Ovary (tissue), 9 donors: ENCODE results near the gene LRRC8E. TPM values are rescaled to one million over a fixed set of nuclear protein-coding genes. Genes with fewer than 3 reads are reported as not detected.

ENCODE experiments used
- DNase-seq, 5 donors: peaks; one replicate each; pipeline ENCODE4 v3.0.0-alpha.2; 2019 to 2020
- H3K27ac ChIP-seq, 2 donors: fragments of 200-600 bp; one replicate each; pipeline versions ENCODE4 v1.5.1 to v1.8.0; 2019 to 2022
- H3K27me3 ChIP-seq: fragments of 200-600 bp; one replicate; pipeline ENCODE4 v1.8.0; 2022
- H3K36me3 ChIP-seq: fragments of 200-600 bp; sonication (generic); one replicate; pipeline ENCODE4 v1.5.1; 2019
- H3K4me1 ChIP-seq: one replicate; pipeline ENCODE4 v1.8.1; 2013; ENCODE audit warnings: mild to moderate bottlenecking, moderate library complexity; ENCODE audit not compliant: insufficient read depth
- H3K4me3 ChIP-seq: fragments of 200-600 bp; sonication (generic); one replicate; pipeline ENCODE4 v1.5.1; 2017
- H3K9me3 ChIP-seq, 2 donors: fragments of 200-600 bp in 1 of 2; sonication (generic) in 1 of 2; one replicate each; pipeline versions ENCODE4 v1.5.1 to v1.8.1; 2013 to 2019; ENCODE audit warnings: mild to moderate bottlenecking in 1 of 2, moderate library complexity in 1 of 2
- CTCF ChIP-seq, 3 donors: fragments of 450-650 bp in 2 of 3; fragments of 200-600 bp in 1 of 3; IDR thresholded peaks; one replicate each; pipeline versions ENCODE4 v1.5.1 to v1.8.0; 2016 to 2022; ENCODE audit warnings: antibody characterized with exemption in 3 of 3, mild to moderate bottlenecking in 1 of 3
- EP300 ChIP-seq: sonication (generic); formaldehyde crosslinking; IDR thresholded peaks from one replicate; pipeline ENCODE4 v1.6.1; 2017; ENCODE audit warnings: antibody characterized with exemption
- POLR2A ChIP-seq: fragments of 450-650 bp; IDR thresholded peaks from one replicate; pipeline ENCODE4 v1.6.1; 2017; ENCODE audit warnings: antibody characterized with exemption, mild to moderate bottlenecking, moderate library complexity
- WGBS, 3 donors: extraction: QIAGEN DNeasy Blood & Tissue Kit in 1 of 3; methylation state at CpG; one replicate each; pipeline versions ENCODE4 v1.1.5 to v1.1.7; 2013 to 2017; 5-methylcytosine and 5-hydroxymethylcytosine counted together
- intact Hi-C, 4 donors: fragments of 100-400 bp; cut with DNase I; formaldehyde crosslinking; loops; one replicate each; pipeline versions ENCODE4 v1.11.0 to v1.15.1; 2022 to 2023
- polyA plus RNA-seq, 2 donors: library from polyadenylated mRNA; stranded (reverse); fragments of 200-250 nt in 1 of 2; fragments of 350-450 nt in 1 of 2; fragmentation: Illumina TruSeq in 1 of 2; extraction: RNeasy Lipid Tissue Mini Kit (QIAGEN cat#74804) in 1 of 2; gene quantifications; one replicate each; pipeline ENCODE4 v1.2.3, GENCODE V29; 2013 to 2014
- total RNA-seq, 7 donors: library from RNA; depleted of rRNA in 2 of 7; stranded (reverse); fragments of >200 nt in 2 of 7; fragmentation: NEBNext Ultra II Directional in 3 of 7; extraction: Animal tissue kit (Norgen Biotek cat#: 25700) in 3 of 7; gene quantifications; one replicate each; pipeline versions ENCODE4 v1.1.0 to v1.2.4, GENCODE V29; 2016 to 2023
- donor health status: DM: no; HTN: no; CAD: no; lungs with moderate emphysema.
- donor health status: DM: no; HTN: no; CAD: no.
- donor health status: Bipolar disorder and iron deficiency.
- donor health status: DM: yes; HTN: yes; CAD: no.
- donor health status: DM: no; HTN: no; CAD: no.
- donor health status: DM: yes; HTN: yes; CAD: no.

Gene LRRC8E
- total and polyA plus RNA-seq, 9 donors, result 0.10 to 2.1 (median 0.72) TPM; not detected in 2

GRCh38 chr19:7859831-7860713 lies 28.2 kb upstream of the LRRC8E start:
- no peaks in the 10 kb centered on the region for H3K27me3 ChIP-seq
- DNase-seq, result peak in 2 of 5 donors; percentile 19 to 25
- no peak overlapping the region for H3K4me3 ChIP-seq
- H3K27ac ChIP-seq, result no peak overlapping the region
- peaks cover 7% of the 10 kb centered on the region for H3K4me1 ChIP-seq
- no peaks in the 10 kb centered on the region for H3K9me3 ChIP-seq
- TF ChIP-seq EP300 (no peak), POLR2A (no peak), CTCF (IDR thresholded peaks at IDR 0.05) (no peak)
- intact Hi-C loops, result no loop called here
- WGBS, 3 donors, result 87 to 91% (median 90%) methylated on average over 22 of the region's 22 CpGs
- H3K36me3 ChIP-seq, result no peaks in the 10 kb centered on the region

- no peaks in the 10 kb centered on the region for H3K36me3 ChIP-seq
- H3K9me3 ChIP-seq, result no peaks in the 10 kb centered on the region
- H3K27me3 ChIP-seq, result no peaks in the 10 kb centered on the region
- intact Hi-C loops, result no loop called here
- WGBS, 3 donors, result 74 to 80% (median 80%) methylated on average over 14 of the region's 14 CpGs
- no peak overlapping the region for H3K27ac ChIP-seq
- no peak overlapping the region for H3K4me3 ChIP-seq
- TF ChIP-seq POLR2A (no peak), CTCF (IDR thresholded peaks at IDR 0.05) (no peak), EP300 (no peak)
- DNase-seq, result peak in 1 of 5 donors; percentile 23
- H3K4me1 ChIP-seq, result peaks cover 7% of the 10 kb centered on the region
Observed at GRCh38 chr19:7860714-7861618, 27.3 kb upstream of the LRRC8E start.

GRCh38 chr19:7861619-7862412 lies 26.5 kb upstream of the LRRC8E start:
- TF ChIP-seq POLR2A, result no peak
- no peak for TF ChIP-seq EP300
- TF ChIP-seq CTCF (IDR thresholded peaks at IDR 0.05), result no peak
- no peak overlapping the region for H3K27ac ChIP-seq
- DNase-seq, result peak in 1 of 5 donors; percentile 20
- intact Hi-C loops, result no loop called here
- peaks cover 7% of the 10 kb centered on the region for H3K4me1 ChIP-seq
- no peaks in the 10 kb centered on the region for H3K27me3 ChIP-seq
- no peaks in the 10 kb centered on the region for H3K36me3 ChIP-seq
- no peak overlapping the region for H3K4me3 ChIP-seq
- H3K9me3 ChIP-seq, result no peaks in the 10 kb centered on the region
- WGBS, 3 donors, result 40 to 49% (median 47%) methylated on average over 44 to 63 of the region's 63 CpGs

GRCh38 chr19:7862413-7862951 lies 25.8 kb upstream of the LRRC8E start:
- H3K9me3 ChIP-seq, result no peaks in the 10 kb centered on the region
- 6 to 27% (median 8%) methylated on average over 3 to 65 of the region's 67 CpGs for WGBS, 3 donors
- DNase-seq, result peak; percentile 58 to 81 (median 75)
- no peaks in the 10 kb centered on the region for H3K27me3 ChIP-seq
- H3K27ac ChIP-seq, result no peak overlapping the region
- peaks cover 7% of the 10 kb centered on the region for H3K4me1 ChIP-seq
- TF ChIP-seq CTCF (IDR thresholded peaks at IDR 0.05) (no peak), EP300 (no peak), POLR2A (no peak)
- intact Hi-C loops, result no loop called here
- no peak overlapping the region for H3K4me3 ChIP-seq
- H3K36me3 ChIP-seq, result no peaks in the 10 kb centered on the region
